Fibroblast of the aortic adventitia (primary cell): ENCODE measurements around the gene ST3GAL2. TPM values are rescaled to one million over a fixed set of nuclear protein-coding genes. Genes with fewer than 3 reads are reported as not detected.

Experiments
- DNase-seq: peaks from one replicate; pipeline ENCODE4 v3.0.0-alpha.2; 2010; ENCODE audit warnings: low read depth
- H3K4me3 ChIP-seq: 2 replicates; pipeline ENCODE4 v1.5.1; 2011; ENCODE audit warnings: low read depth, mild to moderate bottlenecking, control low read depth, low read length, moderate library complexity
- CTCF ChIP-seq: IDR thresholded peaks from 2 replicates; pipeline ENCODE4 v1.5.1; 2011; ENCODE audit warnings: mild to moderate bottlenecking, low read length, control low read depth, inconsistent platforms; ENCODE audit not compliant: insufficient read depth
- total RNA-seq: library from RNA; depleted of rRNA; stranded (reverse); fragments of >200 nt; gene quantifications from 2 replicates; pipeline ENCODE4 v1.2.3, GENCODE V29; 2012; ENCODE audit warnings: low replicate concordance

ST3GAL2 gene
- total RNA-seq, 1 donor, result 16.7 TPM

- no peak for TF ChIP-seq CTCF
- no peak for DNase-seq
- H3K4me3 ChIP-seq, result no peak overlapping the region
These were observed 30.1 kb upstream of the ST3GAL2 start for GRCh38 chr16:70468776-70469525.

- no peak for TF ChIP-seq CTCF
- H3K4me3 ChIP-seq, result no peak overlapping the region
- DNase-seq, result no peak
These were observed 28.7 kb upstream of the ST3GAL2 start for GRCh38 chr16:70467608-70468007.

GRCh38 chr16:70467113-70467512 lies 28.2 kb upstream of the ST3GAL2 start:
- no peak for TF ChIP-seq CTCF
- no peak for DNase-seq
- H3K4me3 ChIP-seq, result no peak overlapping the region

- no peak for TF ChIP-seq CTCF
- H3K4me3 ChIP-seq, result no peak overlapping the region
- no peak for DNase-seq
These were observed 27.8 kb upstream of the ST3GAL2 start for GRCh38 chr16:70466805-70467076.

- DNase-seq, result no peak
- H3K4me3 ChIP-seq, result no peak overlapping the region
- no peak for TF ChIP-seq CTCF
These were observed 27.3 kb upstream of the ST3GAL2 start for GRCh38 chr16:70465999-70466804.

GRCh38 chr16:70463235-70463634 lies 24.3 kb upstream of the ST3GAL2 start:
- no peak for TF ChIP-seq CTCF
- no peak for DNase-seq
- no peak overlapping the region for H3K4me3 ChIP-seq
